Fibroblast of lung (primary cell): ENCODE measurements around the gene ATP9B. TPM values are rescaled to one million over a fixed set of nuclear protein-coding genes. Genes with fewer than 3 reads are reported as not detected.

ENCODE experiments used
- DNase-seq, 2 donors: peaks; one replicate each; pipeline versions ENCODE4 v3.0.0 to v3.0.0-alpha.2; 2010; ENCODE audit warnings: low read depth in 2 of 2
- H2AFZ ChIP-seq: 2 replicates; pipeline ENCODE4 v1.5.1; 2012; ENCODE audit warnings: low read length, control low read depth, inconsistent platforms
- H3K27ac ChIP-seq: 2 replicates; pipeline ENCODE4 v1.5.1; 2011; ENCODE audit warnings: low read length, control low read depth; ENCODE audit not compliant: insufficient read depth
- H3K27me3 ChIP-seq: 2 replicates; pipeline ENCODE4 v1.5.1; 2011; ENCODE audit warnings: mild to moderate bottlenecking, low read length; ENCODE audit not compliant: control insufficient read depth, insufficient read depth
- H3K36me3 ChIP-seq: 2 replicates; pipeline ENCODE4 v1.5.1; 2011; ENCODE audit warnings: low read length; ENCODE audit not compliant: control insufficient read depth, insufficient read depth
- H3K4me1 ChIP-seq: 2 replicates; pipeline ENCODE4 v1.5.1; 2011; ENCODE audit warnings: low read length; ENCODE audit not compliant: control insufficient read depth, insufficient read depth; ENCODE audit errors: extremely low read depth
- H3K4me2 ChIP-seq: 2 replicates; pipeline ENCODE4 v1.5.1; 2011; ENCODE audit warnings: low read length, control low read depth; ENCODE audit not compliant: insufficient read depth; ENCODE audit errors: extremely low read depth
- H3K4me3 ChIP-seq, 4 experiments: fragments of 200-600 bp in 1 of 4; sonication (generic) in 1 of 4; replicated peaks in 1 of 4; 2 replicates each; pipeline ENCODE4 v1.5.1; 2011 to 2016; ENCODE audit warnings: low read length in 4 of 4, low read depth in 3 of 4, mild to moderate bottlenecking in 3 of 4, control low read depth in 2 of 4, inconsistent platforms in 1 of 4, mixed read lengths in 1 of 4; ENCODE audit not compliant: insufficient read depth in 1 of 4; ENCODE audit errors: control extremely low read depth in 1 of 4
- H3K79me2 ChIP-seq: 2 replicates; pipeline ENCODE4 v1.5.1; 2012; ENCODE audit warnings: mild to moderate bottlenecking, low read length, inconsistent platforms; ENCODE audit not compliant: control insufficient read depth, insufficient read depth
- H3K9ac ChIP-seq: 2 replicates; pipeline ENCODE4 v1.5.1; 2011; ENCODE audit warnings: mild to moderate bottlenecking, low read length, control low read depth; ENCODE audit not compliant: insufficient read depth
- H3K9me3 ChIP-seq: 2 replicates; pipeline ENCODE4 v1.5.1; 2012; ENCODE audit warnings: low read depth, low read length; ENCODE audit not compliant: control insufficient read depth, insufficient read depth
- H4K20me1 ChIP-seq: 2 replicates; pipeline ENCODE4 v1.5.1; 2011; ENCODE audit warnings: low read length; ENCODE audit not compliant: control insufficient read depth, insufficient read depth; ENCODE audit errors: extremely low read depth
- CTCF ChIP-seq, 2 donors: IDR thresholded peaks in 1 of 2; conservative IDR thresholded peaks in 1 of 2; 1 replicate in 1 of 2; 2 replicates in 1 of 2; pipeline ENCODE4 v1.5.1; 2011 to 2012; ENCODE audit warnings: low read length in 2 of 2, control low read depth in 1 of 2, inconsistent platforms in 1 of 2, low read depth in 1 of 2, mild to moderate bottlenecking in 1 of 2
- EZH2 ChIP-seq: IDR thresholded peaks from 2 replicates; pipeline ENCODE4 v1.5.1; 2012; ENCODE audit warnings: low read length, control low read depth, mild to moderate bottlenecking; ENCODE audit errors: missing control alignments
- polyA plus RNA-seq, 2 donors: library from polyadenylated mRNA; depleted of rRNA in 1 of 2; stranded (reverse) in 1 of 2; unstranded in 1 of 2; fragments of >200 nt; gene quantifications; 2 replicates each; pipeline ENCODE4 v1.2.1, GENCODE V29; 2011 to 2012; ENCODE audit warnings: missing spikeins in 1 of 2
- total RNA-seq: library from RNA; depleted of rRNA; stranded (reverse); fragments of >200 nt; gene quantifications from 2 replicates; pipeline ENCODE4 v1.2.1, GENCODE V29; 2014

The ATP9B gene
- total and polyA plus RNA-seq, 2 donors (not counting 1 experiment from before 2014, with no cell fraction given): 11.2 to 27.7 TPM

- Histone ChIP-seq H4K20me1 (no peaks in the 10 kb centered on the region), H3K27ac (no peak overlapping the region), H3K27me3 (no peaks in the 10 kb centered on the region), H3K4me1 (no peaks in the 10 kb centered on the region), H3K9ac (no peak overlapping the region), H3K4me2 (no peak overlapping the region), H3K79me2 (no peaks in the 10 kb centered on the region), H3K9me3 (no peaks in the 10 kb centered on the region), H2AFZ (no peak overlapping the region), H3K36me3 (no peaks in the 10 kb centered on the region), H3K4me3 (no peak overlapping the region)
- TF ChIP-seq CTCF (conservative IDR thresholded peaks at IDR 0.05 in 1 of 2, IDR thresholded peaks at IDR 0.05 in 1 of 2; ENCODE audit: low read depth in 1 of 2, low read length in 2 of 2) (no peak), EZH2 (no peak)
- no peak for DNase-seq
These were observed 205.6 kb downstream of the ATP9B start for GRCh38 chr18:79274823-79275222.

GRCh38 chr18:79275461-79275860 is 206.3 kb downstream of the ATP9B start:
- Histone ChIP-seq H3K36me3 (no peaks in the 10 kb centered on the region), H3K9me3 (no peaks in the 10 kb centered on the region), H3K79me2 (no peaks in the 10 kb centered on the region), H3K4me3 (no peak overlapping the region), H3K4me1 (no peaks in the 10 kb centered on the region), H3K9ac (no peak overlapping the region), H4K20me1 (no peaks in the 10 kb centered on the region), H3K4me2 (no peak overlapping the region), H3K27me3 (no peaks in the 10 kb centered on the region), H2AFZ (no peak overlapping the region), H3K27ac (no peak overlapping the region)
- TF ChIP-seq EZH2 (no peak), CTCF (conservative IDR thresholded peaks at IDR 0.05 in 1 of 2, IDR thresholded peaks at IDR 0.05 in 1 of 2; ENCODE audit: low read depth in 1 of 2, low read length in 2 of 2) (no peak)
- no peak for DNase-seq

GRCh38 chr18:79275992-79276391 is 206.8 kb downstream of the ATP9B start:
- no peaks in the 10 kb centered on the region for H3K79me2 ChIP-seq
- no peak overlapping the region for H3K9ac ChIP-seq
- no peaks in the 10 kb centered on the region for H3K36me3 ChIP-seq
- H2AFZ ChIP-seq: no peak overlapping the region
- TF ChIP-seq CTCF (conservative IDR thresholded peaks at IDR 0.05 in 1 of 2, IDR thresholded peaks at IDR 0.05 in 1 of 2; ENCODE audit: low read depth in 1 of 2, low read length in 2 of 2) (no peak), EZH2 (no peak)
- no peak overlapping the region for H3K27ac ChIP-seq
- H3K27me3 ChIP-seq: no peaks in the 10 kb centered on the region
- H3K4me1 ChIP-seq: no peaks in the 10 kb centered on the region
- no peaks in the 10 kb centered on the region for H4K20me1 ChIP-seq
- no peak overlapping the region for H3K4me2 ChIP-seq
- no peak overlapping the region for H3K4me3 ChIP-seq
- DNase-seq: no peak
- no peaks in the 10 kb centered on the region for H3K9me3 ChIP-seq
